HG03039 (cell line): ENCODE results near the gene CD83.

ENCODE experiments used
- ATAC-seq: cut with Tn5 transposase; IDR thresholded peaks from one replicate; pipeline ENCODE4 v1.9.1; 2021; ENCODE audit warnings: mild to moderate bottlenecking, moderate library complexity; ENCODE audit not compliant: unreplicated experiment

CD83 gene

DNA sequence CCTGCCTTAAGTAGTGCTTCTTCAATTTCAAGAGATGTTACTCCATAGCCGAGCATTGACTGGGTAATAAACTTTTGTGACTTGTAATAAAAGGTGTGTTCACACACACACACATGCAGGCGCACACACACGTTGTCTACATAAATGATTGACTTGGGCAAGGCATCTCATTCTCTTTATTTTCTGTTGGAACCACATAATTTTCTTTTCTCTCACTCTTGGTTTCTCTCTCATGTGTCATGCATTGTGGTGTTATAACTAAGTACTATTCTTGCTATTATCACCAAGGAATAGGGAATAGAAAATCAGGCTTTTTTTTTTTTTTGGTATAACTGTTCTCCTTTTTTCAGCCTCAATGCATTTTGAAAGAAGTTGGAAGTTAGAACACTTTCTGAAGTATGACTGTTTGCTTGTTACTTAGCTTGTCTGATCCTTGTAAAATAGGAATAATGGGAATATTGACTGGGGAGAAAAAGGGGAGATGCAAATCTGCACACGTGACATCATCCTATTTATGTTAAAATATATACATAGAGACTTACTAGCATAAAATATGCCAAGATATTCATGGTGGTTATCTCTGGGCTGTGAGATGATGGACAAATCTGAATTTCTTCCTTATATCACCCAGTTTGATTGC is 26.1 kb upstream of the CD83 start:
- ATAC-seq = no peak

DNA sequence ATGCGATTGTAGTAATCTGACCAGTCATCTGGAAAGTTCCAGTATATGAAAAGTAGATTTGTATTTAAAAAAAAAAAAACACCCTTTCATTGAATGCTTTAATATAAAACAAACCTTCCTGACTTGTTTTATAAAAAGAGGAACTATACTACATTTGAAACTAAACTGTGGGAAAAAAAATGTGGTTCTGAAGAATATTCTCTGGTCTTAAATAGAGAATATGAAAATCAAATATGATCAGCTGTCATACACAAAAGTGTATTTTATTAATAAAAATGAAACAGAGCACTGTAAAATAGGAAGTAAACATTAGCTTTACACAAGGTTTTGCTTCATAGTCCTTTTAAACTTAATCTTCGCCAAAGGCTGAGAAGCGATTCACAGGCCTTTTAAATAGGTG is 25.3 kb upstream of the CD83 start:
- ATAC-seq = no peak

DNA sequence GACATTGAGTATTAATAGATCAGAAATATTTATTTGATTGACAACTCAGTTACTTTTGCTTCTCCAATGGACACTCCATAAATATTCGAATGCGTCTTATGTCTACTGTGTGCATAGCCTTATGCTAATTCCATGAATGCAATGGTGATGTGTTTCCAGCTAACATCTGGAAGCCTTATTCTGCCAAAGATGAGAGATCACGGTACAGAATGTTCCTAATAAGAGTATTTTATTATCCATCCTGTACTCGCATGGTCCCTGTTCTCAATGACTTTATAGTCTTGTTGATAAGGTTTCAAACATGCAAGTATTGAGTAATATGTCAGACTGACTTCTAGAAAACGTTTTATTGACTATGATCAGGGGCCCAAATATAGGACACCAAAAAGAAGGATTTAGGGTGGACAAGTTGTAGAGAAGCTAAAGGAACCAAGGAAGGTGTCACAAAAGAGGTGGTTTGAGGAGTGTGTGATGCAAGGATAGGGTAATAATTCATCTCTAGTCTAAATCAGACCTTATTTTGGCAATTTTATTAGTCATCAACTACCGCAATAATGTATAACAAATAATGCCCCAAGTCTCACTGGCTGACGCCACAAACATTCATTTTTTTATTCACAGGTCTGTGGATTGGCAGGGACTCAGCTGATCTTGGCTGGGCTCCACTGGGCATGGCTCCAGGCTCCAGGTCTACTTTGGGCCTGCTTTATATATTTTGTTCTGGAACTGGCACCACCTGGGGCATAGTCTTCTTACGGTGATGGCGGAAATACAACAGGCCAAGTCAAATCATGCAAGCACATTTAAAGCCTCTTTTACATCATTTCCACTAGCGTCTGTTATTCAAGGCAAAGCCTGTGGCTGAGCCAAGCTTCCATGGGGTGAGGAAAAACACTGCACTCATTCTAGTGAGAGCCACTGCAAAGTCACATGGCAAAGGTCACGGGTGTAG is 24.5 kb upstream of the CD83 start:
- ATAC-seq = no peak

DNA sequence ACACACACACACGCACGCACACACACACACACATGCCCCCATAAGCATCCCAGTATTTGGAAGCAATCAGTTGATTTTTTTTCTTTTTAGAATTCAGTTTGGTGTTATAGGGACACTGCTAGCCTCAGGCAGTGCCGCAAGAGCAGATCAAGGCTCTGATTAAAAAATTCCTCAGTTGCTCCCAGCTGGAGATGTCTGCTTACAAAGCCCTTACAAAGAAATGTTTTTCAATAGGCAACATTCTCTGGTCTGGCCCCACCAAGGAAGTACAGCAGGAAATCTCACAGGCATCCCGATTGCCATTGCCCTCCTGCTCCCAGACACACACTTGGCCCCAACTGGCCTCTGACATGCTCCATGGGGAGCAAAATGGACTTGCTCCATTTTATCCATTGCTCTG is 22.9 kb upstream of the CD83 start:
- no peak for ATAC-seq

DNA sequence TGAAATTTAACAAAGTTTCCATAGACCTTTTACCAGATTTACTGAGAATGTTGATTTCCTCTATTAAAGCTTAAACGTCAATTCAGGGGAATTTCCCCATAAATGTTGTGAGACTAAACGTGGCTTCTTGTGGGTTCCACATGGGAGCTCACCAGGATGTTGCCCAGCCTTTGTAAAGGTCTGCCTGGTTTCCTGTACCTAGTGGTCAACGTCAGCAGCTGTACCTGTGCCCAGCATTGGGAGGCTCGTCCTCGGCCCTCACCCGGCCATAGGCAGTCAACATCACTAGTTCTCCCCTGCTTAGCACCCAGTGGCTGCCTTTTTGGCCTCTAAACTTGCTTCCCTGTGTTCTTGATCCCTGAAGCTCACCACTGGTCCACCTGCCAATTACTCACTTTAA is 22.1 kb upstream of the CD83 start:
- ATAC-seq = no peak

DNA sequence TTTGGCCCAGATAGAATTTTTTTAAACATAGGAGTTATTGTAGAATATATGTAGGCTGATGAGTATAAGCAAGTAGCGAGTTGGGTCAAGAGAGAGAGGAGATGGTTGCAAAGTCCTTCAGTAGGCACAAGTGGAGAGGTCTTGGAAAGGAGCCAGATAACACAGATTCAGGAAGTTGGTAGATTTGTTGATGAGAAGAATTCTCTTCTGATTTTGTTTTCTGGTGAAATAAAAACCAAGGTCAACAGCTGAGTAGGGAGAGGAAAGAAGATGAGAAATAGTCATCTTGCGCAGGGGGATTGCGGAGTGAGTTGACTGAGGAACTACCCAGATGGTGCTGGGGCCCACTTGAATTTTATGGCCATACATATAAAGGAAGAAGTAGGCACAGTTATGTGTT is 17.4 kb upstream of the CD83 start:
- ATAC-seq = no peak

DNA sequence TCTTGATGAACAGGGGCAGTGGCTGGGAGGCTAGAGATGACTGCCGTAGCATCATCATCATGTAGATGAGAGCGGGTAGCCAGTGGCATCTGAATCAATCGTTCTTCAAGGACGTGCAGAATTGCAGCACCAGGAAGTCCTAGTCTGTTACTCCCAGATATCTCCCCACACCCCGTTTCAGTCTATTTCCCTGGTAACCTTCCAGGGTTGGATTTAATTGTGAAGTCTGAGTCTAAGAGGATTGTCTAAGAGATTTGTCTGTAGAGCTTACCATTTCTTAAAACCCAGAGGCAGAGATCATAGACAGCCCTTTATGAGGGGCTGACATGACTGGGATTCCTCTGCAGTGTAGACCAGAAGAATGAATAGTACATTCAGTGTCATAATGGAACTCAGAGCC is 16.6 kb upstream of the CD83 start:
- no peak for ATAC-seq

DNA sequence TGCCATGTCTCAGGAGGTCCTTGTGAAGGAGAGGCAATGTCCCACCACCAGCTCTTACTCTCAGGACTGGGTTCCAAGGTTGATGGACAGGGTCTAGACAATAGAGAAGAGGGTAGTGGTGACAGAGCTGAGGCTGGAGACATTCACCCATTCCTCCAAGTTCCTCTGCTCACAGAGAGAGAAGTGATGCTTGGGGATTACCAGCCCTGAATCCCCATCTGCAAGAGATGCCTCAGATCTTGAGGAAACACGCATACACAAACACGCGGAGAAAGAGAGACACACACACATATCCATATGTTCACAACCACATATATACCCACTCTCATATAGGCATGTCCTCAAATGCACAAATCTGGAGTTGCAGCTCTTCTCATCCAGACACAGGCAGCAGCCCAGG is 15.2 kb upstream of the CD83 start:
- ATAC-seq = no peak

DNA sequence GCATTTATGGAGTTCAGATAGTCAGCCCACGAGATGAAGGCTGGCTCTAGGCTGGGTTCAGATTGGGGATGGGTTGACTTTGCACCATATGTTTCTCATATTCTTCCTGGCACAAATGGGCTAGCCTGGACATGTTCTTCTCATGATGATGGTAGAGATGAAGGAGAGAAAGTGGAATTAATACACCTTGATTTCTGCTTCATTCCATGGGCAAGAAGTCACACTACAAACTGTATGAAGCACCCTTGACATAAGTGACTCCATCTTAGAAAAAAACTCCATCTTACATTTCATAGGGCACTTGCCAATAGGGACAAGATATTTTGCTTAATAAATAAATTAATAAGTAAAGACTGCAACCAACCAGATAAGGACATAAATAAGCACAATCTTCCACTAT is 12.0 kb upstream of the CD83 start:
- ATAC-seq = no peak

DNA sequence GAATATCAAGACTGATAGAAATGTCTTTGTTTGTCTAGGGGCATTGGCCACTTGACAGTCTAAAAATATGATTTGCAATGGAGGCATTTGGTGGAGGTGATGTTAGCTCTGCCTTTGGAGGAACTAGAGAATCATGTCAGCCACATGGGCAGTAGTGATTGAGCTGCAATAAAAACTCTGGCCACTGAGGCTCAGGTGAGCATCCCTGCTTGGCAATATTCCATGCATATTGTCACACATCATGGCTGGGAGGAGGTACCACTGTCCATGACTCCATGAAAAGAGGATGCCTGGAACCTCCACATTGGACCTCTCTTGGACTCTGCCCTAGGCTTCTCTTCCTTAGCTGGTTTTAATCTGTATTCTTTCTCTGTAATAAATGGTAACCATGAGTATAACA is 10.6 kb upstream of the CD83 start:
- ATAC-seq = no peak

DNA sequence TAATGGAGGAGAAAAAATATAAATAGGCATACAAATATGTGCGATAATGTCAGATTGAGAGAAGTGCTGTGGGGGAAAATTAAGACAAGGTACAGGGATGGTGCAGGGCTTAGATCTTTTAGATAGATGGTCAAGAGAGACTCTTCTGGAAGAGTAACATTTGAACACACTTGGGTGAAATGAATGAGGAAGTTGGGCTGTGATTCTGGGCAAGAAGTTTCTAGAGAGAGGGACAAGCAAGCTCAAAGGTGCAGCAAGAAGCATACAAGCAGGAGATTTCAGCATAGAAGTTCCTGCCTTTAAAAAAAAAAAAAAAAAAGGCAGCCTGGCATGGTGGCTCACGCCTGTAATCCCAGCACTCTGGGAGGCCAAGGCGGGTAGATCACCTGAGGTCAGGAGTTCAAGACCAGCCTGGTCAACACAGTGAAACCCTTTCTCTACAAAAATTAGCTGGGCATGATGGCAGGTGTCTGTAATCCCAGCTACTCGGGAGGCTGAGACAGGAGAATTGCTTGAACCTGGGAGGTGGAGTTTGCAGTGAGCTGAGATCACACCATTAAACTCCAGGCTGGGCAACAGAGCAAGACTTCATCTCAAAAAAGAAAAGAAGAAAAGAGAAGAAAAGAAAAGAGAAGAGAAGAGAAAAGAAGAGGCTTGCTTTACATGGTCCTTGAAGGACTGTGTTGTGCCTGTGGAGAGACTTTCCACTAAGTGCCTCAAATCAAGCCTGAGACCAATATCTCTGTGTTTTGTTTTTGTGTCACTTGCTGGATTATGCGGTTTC is 9.7 kb upstream of the CD83 start:
- ATAC-seq = no peak

DNA sequence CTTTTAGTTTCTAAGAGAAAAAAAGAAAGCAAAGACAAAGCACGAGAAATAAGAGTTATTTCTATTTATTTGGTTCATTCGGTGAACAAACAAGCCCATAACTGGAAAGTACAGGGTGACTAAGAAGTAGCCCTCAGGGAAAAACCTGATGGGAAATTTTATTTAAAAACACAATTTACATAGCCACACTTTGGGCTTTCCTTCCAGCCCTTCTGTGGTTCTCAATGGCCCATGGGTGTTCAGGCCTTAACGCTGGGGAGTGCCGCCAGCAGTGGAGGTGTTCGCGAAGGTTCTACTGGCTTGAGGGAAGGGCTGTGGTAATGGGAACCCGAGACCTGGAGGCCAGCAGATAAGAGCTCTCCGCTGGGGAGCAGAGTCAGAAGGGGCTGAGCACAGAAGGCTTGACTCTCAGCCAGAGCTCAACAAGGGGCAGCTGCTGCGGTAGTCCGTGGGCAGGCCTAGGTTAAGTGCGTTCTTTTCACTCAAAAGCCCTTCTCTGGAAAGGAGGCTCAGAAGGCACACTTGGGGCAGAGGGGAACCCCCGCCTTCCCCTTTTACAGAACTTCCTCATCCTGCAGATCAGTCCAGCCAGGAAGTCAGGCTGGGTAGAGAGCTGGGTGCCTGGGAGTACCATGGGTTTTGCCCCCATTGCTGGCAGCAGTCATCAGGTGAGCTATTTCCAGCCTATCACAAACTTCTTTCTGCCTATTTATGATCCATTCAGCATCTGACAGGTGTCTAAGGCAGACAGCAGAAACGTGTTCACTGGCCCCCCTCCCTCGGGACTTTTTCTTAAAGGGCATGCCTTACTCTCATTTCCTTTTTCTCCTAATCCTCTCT is 8.8 kb upstream of the CD83 start:
- peak; percentile 51 for ATAC-seq

DNA sequence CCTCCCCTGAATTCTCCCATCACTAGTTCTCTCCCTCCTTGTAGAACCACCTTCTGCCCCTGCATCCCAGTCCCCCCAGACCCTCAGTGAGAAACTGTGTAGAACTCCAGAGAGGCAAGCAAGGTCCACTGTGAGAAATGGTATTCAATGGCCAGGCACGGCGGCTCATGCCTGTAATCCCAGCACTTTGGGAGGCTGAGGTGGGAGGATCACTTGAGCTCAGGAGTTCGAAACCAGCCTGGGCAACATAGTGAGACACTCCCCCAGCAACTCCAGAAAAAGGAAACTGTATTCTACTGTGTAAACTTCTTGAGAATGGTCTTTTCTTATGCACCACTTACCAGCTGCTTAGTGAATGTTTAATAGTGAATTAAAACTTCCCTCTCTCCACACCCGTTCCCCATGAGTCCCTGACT is 8.2 kb upstream of the CD83 start:
- ATAC-seq = no peak

DNA sequence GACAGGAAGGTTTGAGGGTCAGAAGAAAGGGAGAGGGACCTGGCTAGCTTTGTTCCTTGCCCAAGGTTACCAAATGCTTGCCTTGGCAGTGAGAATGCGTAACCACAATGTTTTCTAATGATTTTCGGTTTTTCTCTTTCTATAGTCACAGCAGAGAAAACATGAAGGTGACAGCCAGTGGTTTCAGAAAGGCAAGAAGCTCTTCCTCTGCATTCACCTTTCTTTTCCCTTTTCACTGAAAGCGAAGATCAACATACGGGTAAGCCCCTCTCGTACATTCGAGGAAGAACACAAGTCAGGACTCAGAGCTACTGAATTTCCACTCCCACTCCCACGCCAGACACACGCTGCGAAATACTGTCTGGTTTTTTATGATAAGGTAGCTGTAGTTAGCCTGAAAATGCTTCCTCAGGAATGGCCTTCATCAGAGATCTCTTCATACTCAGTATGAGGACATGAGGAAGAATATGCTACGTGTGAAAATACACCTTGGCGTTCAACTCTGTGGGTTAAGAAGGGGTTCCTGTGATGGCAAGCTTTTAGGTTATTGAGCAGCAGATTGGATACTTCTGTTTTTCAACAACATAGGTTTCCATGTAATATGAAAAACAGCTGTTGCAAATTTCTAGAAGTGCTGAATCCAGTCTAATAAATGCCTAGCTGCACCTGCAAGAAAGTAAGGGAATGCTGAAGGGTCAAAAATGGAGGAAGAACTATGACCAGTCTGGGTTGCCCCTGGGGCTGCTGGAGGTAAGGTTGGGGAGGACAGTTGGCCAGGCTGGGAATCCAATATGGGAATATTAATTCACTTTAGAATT is 7.4 kb upstream of the CD83 start:
- ATAC-seq = peak; percentile 55

DNA sequence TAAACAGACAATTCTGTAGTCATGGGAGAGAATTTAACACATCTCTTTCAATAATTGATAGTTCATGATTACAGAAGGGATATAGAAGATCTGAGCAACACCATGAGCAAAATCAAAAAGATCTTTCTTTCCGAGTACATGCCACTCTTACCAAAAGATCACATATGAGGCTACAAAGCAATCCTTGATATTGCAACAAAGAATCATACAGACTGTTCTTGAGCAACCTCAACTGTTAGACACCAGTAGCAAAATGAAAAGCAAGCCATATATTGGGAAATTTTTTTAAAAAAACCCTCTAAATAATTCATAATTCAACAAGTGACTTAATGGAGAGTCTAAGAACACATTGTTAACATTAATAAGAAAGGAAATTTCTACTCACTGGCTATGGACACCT is 3.6 kb upstream of the CD83 start:
- ATAC-seq = no peak

DNA sequence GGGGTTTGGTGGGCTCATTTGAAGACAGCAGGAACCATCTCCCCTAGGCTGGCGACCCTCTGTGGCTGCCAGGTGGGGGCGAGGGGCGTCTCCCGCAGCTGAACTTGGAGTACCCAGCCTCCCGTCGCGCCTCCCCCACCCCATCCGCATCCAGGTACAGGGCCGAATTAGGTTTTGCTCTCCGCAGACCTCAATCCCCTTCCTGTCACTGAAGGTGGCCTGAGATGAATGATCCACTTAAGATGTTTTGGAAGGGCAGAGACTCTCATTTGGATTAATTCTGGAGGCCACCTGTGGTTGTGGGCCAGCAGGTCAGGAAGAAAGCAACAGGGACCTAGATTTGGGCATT is 493 bp downstream of the CD83 start:
- ATAC-seq = no peak

DNA sequence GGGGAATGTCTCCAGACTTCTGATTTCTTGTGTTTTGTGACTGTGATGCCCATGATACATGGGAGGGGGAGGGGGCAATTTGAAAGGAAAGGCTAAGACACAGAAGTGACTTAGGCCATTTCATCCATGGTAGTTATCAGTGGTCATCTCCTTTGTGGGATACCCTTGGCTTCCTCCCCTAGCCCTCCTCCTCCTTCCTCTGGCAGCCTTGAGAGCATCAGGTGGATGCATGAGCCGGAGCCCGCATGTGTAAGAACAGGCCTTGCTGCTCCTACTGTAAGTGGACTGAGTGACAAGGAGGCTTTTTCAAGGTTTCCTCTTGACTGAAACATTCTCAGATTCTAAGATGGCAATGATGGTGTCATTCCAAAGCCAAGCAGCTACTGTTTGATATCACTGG is 874 bp downstream of the CD83 start:
- no peak for ATAC-seq

DNA sequence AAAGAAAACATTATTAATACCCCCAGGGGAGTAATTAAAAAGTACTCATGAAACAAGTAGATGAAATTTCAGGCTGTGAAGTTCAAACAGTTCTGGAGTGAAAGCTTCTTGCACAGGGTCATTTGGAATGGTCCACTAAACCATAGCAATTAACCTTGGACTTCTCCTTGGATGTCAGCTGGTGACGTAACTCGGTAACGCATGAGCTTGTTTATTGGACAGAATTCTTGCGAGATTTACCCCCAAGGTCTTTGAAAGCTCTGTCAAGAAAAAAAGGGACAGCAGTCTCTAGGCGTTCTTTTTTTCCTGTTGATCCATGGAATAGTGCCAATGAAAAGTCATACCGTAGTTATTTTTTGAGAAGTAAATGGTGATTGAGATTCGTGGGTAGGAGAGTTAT is 2.2 kb downstream of the CD83 start:
- ATAC-seq = no peak

DNA sequence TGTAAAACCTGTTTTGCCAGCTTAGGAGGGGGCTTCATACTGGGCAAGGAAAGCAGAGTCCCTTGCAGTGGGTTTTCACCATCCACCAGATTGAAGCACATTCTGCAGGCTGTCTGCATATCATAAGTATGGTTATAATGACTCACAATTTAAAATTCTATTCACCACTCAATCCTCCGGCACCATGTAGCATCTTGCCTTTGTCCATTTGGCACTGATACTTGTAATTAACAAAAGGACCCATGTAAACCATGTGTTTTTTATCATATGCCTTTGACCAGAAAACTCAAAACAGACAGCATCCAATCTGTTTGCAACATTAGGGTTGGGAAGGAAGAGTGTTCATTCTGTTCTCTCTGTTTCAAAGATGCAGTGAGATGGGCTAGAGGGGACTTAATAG is 3.0 kb downstream of the CD83 start:
- ATAC-seq = no peak

DNA sequence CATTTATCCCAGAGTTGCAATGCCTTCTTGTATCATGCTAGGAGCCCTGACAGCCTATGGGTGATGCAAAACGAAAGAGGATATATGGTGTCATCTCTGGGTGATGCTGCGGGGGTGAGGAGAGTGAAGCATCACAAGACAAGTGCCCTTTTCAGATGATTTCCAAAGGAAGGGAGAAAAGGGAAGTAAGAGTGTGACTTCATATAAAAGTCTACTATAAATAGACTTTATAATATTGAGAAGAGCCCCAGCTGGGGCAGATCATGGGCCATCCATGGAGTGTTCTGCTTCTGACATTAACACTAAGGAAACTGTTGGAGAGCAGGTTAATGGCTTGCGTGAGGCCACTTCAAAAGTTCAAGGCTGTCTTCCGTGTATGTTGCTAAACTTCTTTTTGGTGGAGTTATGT is 4.4 kb downstream of the CD83 start:
- no peak for ATAC-seq
